Loucy (cell line): ENCODE measurements around the gene WDR5.

Experiments used
- H2AFZ ChIP-seq: fragments of 200-600 bp; sonication (generic); 2 replicates; pipeline ENCODE4 v1.6.0; 2016; ENCODE audit warnings: antibody characterized with exemption, mild to moderate bottlenecking, low read length, moderate library complexity
- H3F3A ChIP-seq: fragments of 200-600 bp; 2 replicates; pipeline ENCODE4 v1.6.0; 2016; ENCODE audit warnings: antibody characterized with exemption, low read depth, mild to moderate bottlenecking
- H3K27me3 ChIP-seq: fragments of 200-600 bp; sonication (generic); 2 replicates; pipeline ENCODE4 v1.6.1; 2014; ENCODE audit warnings: low read length, mild to moderate bottlenecking; ENCODE audit not compliant: insufficient read depth, poor library complexity, severe bottlenecking
- H3K36me3 ChIP-seq: fragments of 200-600 bp; sonication (generic); 2 replicates; pipeline ENCODE4 v1.6.1; 2016; ENCODE audit warnings: low read length; ENCODE audit not compliant: insufficient read depth
- H3K4me1 ChIP-seq: fragments of 200-600 bp; sonication (generic); 2 replicates; pipeline ENCODE4 v1.5.1; 2014; ENCODE audit warnings: low read length, mild to moderate bottlenecking; ENCODE audit not compliant: insufficient read depth, poor library complexity, severe bottlenecking
- H3K4me2 ChIP-seq: fragments of 200-600 bp; sonication (generic); 2 replicates; pipeline ENCODE4 v1.6.0; 2014; ENCODE audit warnings: antibody characterized with exemption, low read length, low read depth, mild to moderate bottlenecking; ENCODE audit not compliant: poor library complexity, severe bottlenecking
- H3K4me3 ChIP-seq: fragments of 200-600 bp; sonication (generic); 2 replicates; pipeline ENCODE4 v1.5.1; 2014; ENCODE audit warnings: low read length, mild to moderate bottlenecking, mixed read lengths; ENCODE audit not compliant: poor library complexity, severe bottlenecking
- H3K79me2 ChIP-seq: fragments of 200-600 bp; sonication (generic); 2 replicates; pipeline ENCODE4 v1.6.1; 2014; ENCODE audit warnings: low read length; ENCODE audit not compliant: insufficient read depth
- H3K9ac ChIP-seq: fragments of 200-600 bp; sonication (generic); 2 replicates; pipeline ENCODE4 v1.6.0; 2014; ENCODE audit warnings: mild to moderate bottlenecking, low read depth, low read length, moderate library complexity; ENCODE audit not compliant: poor library complexity, severe bottlenecking
- H3K9me2 ChIP-seq: fragments of 200-600 bp; sonication (generic); replicated peaks from 2 replicates; pipeline ENCODE4 v1.6.1; 2016; ENCODE audit warnings: low read depth, low read length, mixed read lengths
- H3K9me3 ChIP-seq: fragments of 200-600 bp; sonication (generic); 2 replicates; pipeline ENCODE4 v1.6.1; 2014; ENCODE audit warnings: mild to moderate bottlenecking, antibody characterized with exemption, low read length, low read depth; ENCODE audit not compliant: insufficient read depth
- H4K20me1 ChIP-seq: fragments of 200-600 bp; sonication (generic); 2 replicates; pipeline ENCODE4 v1.6.0; 2014; ENCODE audit warnings: antibody characterized with exemption, low read length, mild to moderate bottlenecking; ENCODE audit not compliant: insufficient read depth, poor library complexity, severe bottlenecking
- CTCF ChIP-seq: fragments of 200-600 bp; sonication (generic); conservative IDR thresholded peaks from 2 replicates; pipeline ENCODE4 v1.5.1; 2014; ENCODE audit warnings: mild to moderate bottlenecking, antibody characterized with exemption, low read length
- EZH2phosphoT487 ChIP-seq: fragments of 200-600 bp; IDR thresholded peaks from 2 replicates; pipeline ENCODE4 v1.6.1; 2018; ENCODE audit warnings: antibody characterized with exemption, mild to moderate bottlenecking, moderate library complexity, borderline replicate concordance

Gene WDR5

GRCh38 chr9:134187110-134187531 is 51.2 kb downstream of the WDR5 start:
- TF ChIP-seq CTCF = peak; percentile 40
- TF ChIP-seq EZH2phosphoT487 = no peak
- no peaks in the 10 kb centered on the region for H3K27me3 ChIP-seq
- H3K9me3 ChIP-seq = no peaks in the 10 kb centered on the region
- no peaks in the 10 kb centered on the region for H4K20me1 ChIP-seq
- no peaks in the 10 kb centered on the region for H3K9me2 ChIP-seq
- no peaks in the 10 kb centered on the region for H3K36me3 ChIP-seq
- peaks cover 10% of the 10 kb centered on the region for H3F3A ChIP-seq
- no peak overlapping the region for H3K4me3 ChIP-seq
- no peak overlapping the region for H3K4me2 ChIP-seq
- no peaks in the 10 kb centered on the region for H3K79me2 ChIP-seq
- H2AFZ ChIP-seq = no peak overlapping the region
- no peaks in the 10 kb centered on the region for H3K4me1 ChIP-seq
- no peak overlapping the region for H3K9ac ChIP-seq

GRCh38 chr9:134187891-134188385 is 52.1 kb downstream of the WDR5 start:
- Histone ChIP-seq H3K36me3 (no peaks in the 10 kb centered on the region), H3K9me3 (no peaks in the 10 kb centered on the region), H3K4me1 (no peaks in the 10 kb centered on the region), H3K27me3 (no peaks in the 10 kb centered on the region), H3K9me2 (no peaks in the 10 kb centered on the region), H3F3A (peaks cover 10% of the 10 kb centered on the region), H3K9ac (no peak overlapping the region), H4K20me1 (no peaks in the 10 kb centered on the region), H3K79me2 (no peaks in the 10 kb centered on the region), H3K4me2 (no peak overlapping the region), H2AFZ (no peak overlapping the region), H3K4me3 (no peak overlapping the region)
- TF ChIP-seq EZH2phosphoT487 (no peak), CTCF (no peak)

GRCh38 chr9:134188386-134189144 is 52.7 kb downstream of the WDR5 start:
- TF ChIP-seq EZH2phosphoT487 (no peak), CTCF (no peak)
- Histone ChIP-seq H3K4me2 (no peak overlapping the region), H3K36me3 (no peaks in the 10 kb centered on the region)

More at GRCh38 chr9:134188386-134189144, 52.7 kb downstream of the WDR5 start:
- no peaks in the 10 kb centered on the region for H3K4me1 ChIP-seq
- no peak overlapping the region for H3K4me3 ChIP-seq
- H3K9me2 ChIP-seq = no peaks in the 10 kb centered on the region
- H3F3A ChIP-seq = peaks cover 10% of the 10 kb centered on the region
- no peaks in the 10 kb centered on the region for H3K27me3 ChIP-seq
- no peaks in the 10 kb centered on the region for H3K9me3 ChIP-seq
- H2AFZ ChIP-seq = no peak overlapping the region
- no peak overlapping the region for H3K9ac ChIP-seq
- no peaks in the 10 kb centered on the region for H3K79me2 ChIP-seq
- H4K20me1 ChIP-seq = no peaks in the 10 kb centered on the region
